ENCODE results near the gene TM4SF4. TPM values are rescaled to one million over a fixed set of nuclear protein-coding genes. Genes with fewer than 3 reads are reported as not detected.

TM4SF4 gene
- total and polyA plus RNA-seq, 2 of the 8 experiments (the other 6 are each of a cell fraction or from before 2014, with no cell fraction given) = not detected

DNA sequence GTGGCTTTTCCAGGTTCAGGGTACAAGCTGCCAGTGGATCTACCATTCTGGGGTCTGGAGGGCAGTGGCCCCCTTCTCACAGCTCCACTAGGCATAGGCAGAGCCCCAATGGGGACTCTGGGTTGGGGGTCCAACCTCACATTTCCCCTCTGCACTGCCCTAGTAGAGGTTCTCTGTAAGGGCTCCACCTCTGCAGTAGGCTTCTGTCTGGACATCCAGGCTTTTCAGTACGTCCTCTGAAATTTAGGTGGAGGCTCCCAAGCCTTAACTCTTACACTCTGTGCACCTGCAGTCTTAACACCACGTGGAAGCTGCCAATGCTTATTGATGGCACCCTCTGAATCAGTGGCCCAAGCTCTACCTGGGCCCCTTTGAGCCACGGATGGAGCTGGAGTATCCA is 22.5 kb upstream of the TM4SF4 start (continued):
- TF ChIP-seq, protein P1, sequence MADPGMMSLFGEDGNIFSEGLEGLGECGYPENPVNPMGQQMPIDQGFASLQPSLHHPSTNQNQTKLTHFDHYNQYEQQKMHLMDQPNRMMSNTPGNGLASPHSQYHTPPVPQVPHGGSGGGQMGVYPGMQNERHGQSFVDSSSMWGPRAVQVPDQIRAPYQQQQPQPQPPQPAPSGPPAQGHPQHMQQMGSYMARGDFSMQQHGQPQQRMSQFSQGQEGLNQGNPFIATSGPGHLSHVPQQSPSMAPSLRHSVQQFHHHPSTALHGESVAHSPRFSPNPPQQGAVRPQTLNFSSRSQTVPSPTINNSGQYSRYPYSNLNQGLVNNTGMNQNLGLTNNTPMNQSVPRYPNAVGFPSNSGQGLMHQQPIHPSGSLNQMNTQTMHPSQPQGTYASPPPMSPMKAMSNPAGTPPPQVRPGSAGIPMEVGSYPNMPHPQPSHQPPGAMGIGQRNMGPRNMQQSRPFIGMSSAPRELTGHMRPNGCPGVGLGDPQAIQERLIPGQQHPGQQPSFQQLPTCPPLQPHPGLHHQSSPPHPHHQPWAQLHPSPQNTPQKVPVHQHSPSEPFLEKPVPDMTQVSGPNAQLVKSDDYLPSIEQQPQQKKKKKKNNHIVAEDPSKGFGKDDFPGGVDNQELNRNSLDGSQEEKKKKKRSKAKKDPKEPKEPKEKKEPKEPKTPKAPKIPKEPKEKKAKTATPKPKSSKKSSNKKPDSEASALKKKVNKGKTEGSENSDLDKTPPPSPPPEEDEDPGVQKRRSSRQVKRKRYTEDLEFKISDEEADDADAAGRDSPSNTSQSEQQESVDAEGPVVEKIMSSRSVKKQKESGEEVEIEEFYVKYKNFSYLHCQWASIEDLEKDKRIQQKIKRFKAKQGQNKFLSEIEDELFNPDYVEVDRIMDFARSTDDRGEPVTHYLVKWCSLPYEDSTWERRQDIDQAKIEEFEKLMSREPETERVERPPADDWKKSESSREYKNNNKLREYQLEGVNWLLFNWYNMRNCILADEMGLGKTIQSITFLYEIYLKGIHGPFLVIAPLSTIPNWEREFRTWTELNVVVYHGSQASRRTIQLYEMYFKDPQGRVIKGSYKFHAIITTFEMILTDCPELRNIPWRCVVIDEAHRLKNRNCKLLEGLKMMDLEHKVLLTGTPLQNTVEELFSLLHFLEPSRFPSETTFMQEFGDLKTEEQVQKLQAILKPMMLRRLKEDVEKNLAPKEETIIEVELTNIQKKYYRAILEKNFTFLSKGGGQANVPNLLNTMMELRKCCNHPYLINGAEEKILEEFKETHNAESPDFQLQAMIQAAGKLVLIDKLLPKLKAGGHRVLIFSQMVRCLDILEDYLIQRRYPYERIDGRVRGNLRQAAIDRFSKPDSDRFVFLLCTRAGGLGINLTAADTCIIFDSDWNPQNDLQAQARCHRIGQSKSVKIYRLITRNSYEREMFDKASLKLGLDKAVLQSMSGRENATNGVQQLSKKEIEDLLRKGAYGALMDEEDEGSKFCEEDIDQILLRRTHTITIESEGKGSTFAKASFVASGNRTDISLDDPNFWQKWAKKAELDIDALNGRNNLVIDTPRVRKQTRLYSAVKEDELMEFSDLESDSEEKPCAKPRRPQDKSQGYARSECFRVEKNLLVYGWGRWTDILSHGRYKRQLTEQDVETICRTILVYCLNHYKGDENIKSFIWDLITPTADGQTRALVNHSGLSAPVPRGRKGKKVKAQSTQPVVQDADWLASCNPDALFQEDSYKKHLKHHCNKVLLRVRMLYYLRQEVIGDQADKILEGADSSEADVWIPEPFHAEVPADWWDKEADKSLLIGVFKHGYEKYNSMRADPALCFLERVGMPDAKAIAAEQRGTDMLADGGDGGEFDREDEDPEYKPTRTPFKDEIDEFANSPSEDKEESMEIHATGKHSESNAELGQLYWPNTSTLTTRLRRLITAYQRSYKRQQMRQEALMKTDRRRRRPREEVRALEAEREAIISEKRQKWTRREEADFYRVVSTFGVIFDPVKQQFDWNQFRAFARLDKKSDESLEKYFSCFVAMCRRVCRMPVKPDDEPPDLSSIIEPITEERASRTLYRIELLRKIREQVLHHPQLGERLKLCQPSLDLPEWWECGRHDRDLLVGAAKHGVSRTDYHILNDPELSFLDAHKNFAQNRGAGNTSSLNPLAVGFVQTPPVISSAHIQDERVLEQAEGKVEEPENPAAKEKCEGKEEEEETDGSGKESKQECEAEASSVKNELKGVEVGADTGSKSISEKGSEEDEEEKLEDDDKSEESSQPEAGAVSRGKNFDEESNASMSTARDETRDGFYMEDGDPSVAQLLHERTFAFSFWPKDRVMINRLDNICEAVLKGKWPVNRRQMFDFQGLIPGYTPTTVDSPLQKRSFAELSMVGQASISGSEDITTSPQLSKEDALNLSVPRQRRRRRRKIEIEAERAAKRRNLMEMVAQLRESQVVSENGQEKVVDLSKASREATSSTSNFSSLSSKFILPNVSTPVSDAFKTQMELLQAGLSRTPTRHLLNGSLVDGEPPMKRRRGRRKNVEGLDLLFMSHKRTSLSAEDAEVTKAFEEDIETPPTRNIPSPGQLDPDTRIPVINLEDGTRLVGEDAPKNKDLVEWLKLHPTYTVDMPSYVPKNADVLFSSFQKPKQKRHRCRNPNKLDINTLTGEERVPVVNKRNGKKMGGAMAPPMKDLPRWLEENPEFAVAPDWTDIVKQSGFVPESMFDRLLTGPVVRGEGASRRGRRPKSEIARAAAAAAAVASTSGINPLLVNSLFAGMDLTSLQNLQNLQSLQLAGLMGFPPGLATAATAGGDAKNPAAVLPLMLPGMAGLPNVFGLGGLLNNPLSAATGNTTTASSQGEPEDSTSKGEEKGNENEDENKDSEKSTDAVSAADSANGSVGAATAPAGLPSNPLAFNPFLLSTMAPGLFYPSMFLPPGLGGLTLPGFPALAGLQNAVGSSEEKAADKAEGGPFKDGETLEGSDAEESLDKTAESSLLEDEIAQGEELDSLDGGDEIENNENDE (IDR thresholded peaks at IDR 0.05; ENCODE audit: insufficient replicate concordance, low read length) = no peak
- TF ChIP-seq GTF2F1 (IDR thresholded peaks at IDR 0.05; ENCODE audit: borderline replicate concordance, low read depth, low read length) = no peak

All from H1 (cell line).